PC-3 (cell line): ENCODE data around the gene SLC25A29. TPM values are rescaled to one million over a fixed set of nuclear protein-coding genes. Genes with fewer than 3 reads are reported as not detected.

ENCODE experiments used
- ATAC-seq: fragments of 200-7000 bp; cut with Tn5 transposase; 2 replicates; pipeline ENCODE4 v1.9.1; 2020; ENCODE audit warnings: mild to moderate bottlenecking, moderate library complexity
- BruUV-seq: library from RNA; stranded (reverse); fragments of 400-500 nt; replicated peaks from 2 replicates; lab custom pipeline; 2021; lab: Mats Ljungman, UMichigan
- CTCF ChIA-PET: fragments of 300-600 bp; sonication (Branson Sonifier 250); formaldehyde crosslinking; loops from one replicate; lab custom pipeline; 2022; ENCODE audit warnings: antibody characterized with exemption; lab: Charles Lee
- POLR2A ChIA-PET: fragments of 300-600 bp; sonication (Branson Sonifier 250); formaldehyde crosslinking; loops from one replicate; lab custom pipeline; 2022; ENCODE audit warnings: antibody characterized with exemption; ENCODE audit not compliant: unreplicated experiment; lab: Charles Lee
- DNase-seq: peaks from one replicate; pipeline ENCODE4 v3.0.0-alpha.2; 2015
- H2AFZ ChIP-seq: fragments of 300-600 bp; sonication (generic); 2 replicates; pipeline ENCODE4 v1.6.0; 2016; ENCODE audit warnings: antibody characterized with exemption, low read length
- H3F3A ChIP-seq: fragments of 300-600 bp; sonication (generic); one replicate; pipeline ENCODE4 v1.6.0; 2017; ENCODE audit warnings: antibody characterized with exemption, low read length, control low read depth, mild to moderate bottlenecking; ENCODE audit not compliant: unreplicated experiment
- H3K27ac ChIP-seq: fragments of 300-600 bp; sonication (generic); 2 replicates; pipeline ENCODE4 v1.5.1; 2016; ENCODE audit warnings: mild to moderate bottlenecking, low read length
- H3K27me3 ChIP-seq: fragments of 300-600 bp; sonication (generic); 2 replicates; pipeline ENCODE4 v1.6.1; 2016; ENCODE audit warnings: low read length, mixed read lengths
- H3K36me3 ChIP-seq: fragments of 300-600 bp; sonication (generic); 2 replicates; pipeline ENCODE4 v1.6.1; 2016; ENCODE audit warnings: low read depth, mixed run types, low read length, mixed read lengths
- H3K4me1 ChIP-seq: fragments of 300-600 bp; sonication (generic); 2 replicates; pipeline ENCODE4 v1.5.1; 2016; ENCODE audit warnings: low read length; ENCODE audit not compliant: insufficient read depth
- H3K4me2 ChIP-seq: fragments of 300-600 bp; sonication (generic); 2 replicates; pipeline ENCODE4 v1.6.0; 2016; ENCODE audit warnings: low read length
- H3K4me3 ChIP-seq: fragments of 300-600 bp; sonication (generic); 2 replicates; pipeline ENCODE4 v1.5.1; 2016; ENCODE audit warnings: mild to moderate bottlenecking, low read length, mixed read lengths
- H3K79me2 ChIP-seq: fragments of 300-600 bp; sonication (generic); 2 replicates; pipeline ENCODE4 v1.6.1; 2017; ENCODE audit warnings: low read length, mixed read lengths
- H3K9ac ChIP-seq: fragments of 300-600 bp; sonication (generic); 2 replicates; pipeline ENCODE4 v1.6.0; 2016; ENCODE audit warnings: mild to moderate bottlenecking, low read length
- H3K9me2 ChIP-seq: fragments of 300-600 bp; sonication (generic); replicated peaks from 2 replicates; pipeline ENCODE4 v1.6.1; 2016; ENCODE audit warnings: mixed run types, low read length, mixed read lengths
- H3K9me3 ChIP-seq: fragments of 300-600 bp; sonication (generic); 2 replicates; pipeline ENCODE4 v1.6.1; 2016; ENCODE audit warnings: low read length, mixed read lengths
- H4K20me1 ChIP-seq: fragments of 300-600 bp; sonication (generic); 2 replicates; pipeline ENCODE4 v1.6.1; 2016; ENCODE audit warnings: low read length, mixed read lengths
- CTCF ChIP-seq: fragments of 300-600 bp; sonication (generic); conservative IDR thresholded peaks from 2 replicates; pipeline ENCODE4 v1.5.1; 2017; ENCODE audit warnings: antibody characterized with exemption, low read depth, mild to moderate bottlenecking, low read length
- EZH2 ChIP-seq: fragments of 300-600 bp; sonication (generic); IDR thresholded peaks from one replicate; pipeline ENCODE4 v1.6.1; 2017; ENCODE audit warnings: antibody characterized with exemption, mild to moderate bottlenecking, low read length; ENCODE audit not compliant: unreplicated experiment
- EZH2phosphoT487 ChIP-seq: fragments of 300-600 bp; sonication (generic); IDR thresholded peaks from 2 replicates; pipeline ENCODE4 v1.6.1; 2018; ENCODE audit warnings: mild to moderate bottlenecking, antibody characterized with exemption, low read length, borderline replicate concordance
- intact Hi-C: fragments of 100-400 bp; cut with micrococcal nuclease; formaldehyde crosslinking; loops from 2 replicates; pipeline ENCODE4 v1.9.0; 2023
- total RNA-seq: library from RNA; depleted of rRNA; stranded (reverse); fragments of >200 nt; gene quantifications from 2 replicates; pipeline ENCODE4 v1.2.3, GENCODE V29; 2014

SLC25A29 gene
- total RNA-seq, 1 experiment from 2014 or later: 53.9 TPM

GRCh38 chr14:100279133-100279532 lies 27.1 kb downstream of the SLC25A29 start:
- ChIA-PET POLR2A (no interaction called here), CTCF (interaction anchor here (0.6 to 0.7 kb wide), 2 partner anchors 33 to 38 kb away, joined by 3 to 4 read pairs; no protein-coding TSS in a partner anchor)
- Histone ChIP-seq H3K9me2 (no peaks in the 10 kb centered on the region), H3K36me3 (peaks cover 29% of the 10 kb centered on the region; the same call in 1 of the 2 replicates), H3K79me2 (peaks cover 74% of the 10 kb centered on the region), H3K4me2 (no peak overlapping the region), H3K27ac (no peak overlapping the region), H3K4me1 (no peaks in the 10 kb centered on the region), H4K20me1 (peaks cover 29% of the 10 kb centered on the region; the same call in 1 of the 2 replicates), H3K9me3 (no peaks in the 10 kb centered on the region), H3K27me3 (no peaks in the 10 kb centered on the region), H3K9ac (no peak overlapping the region), H2AFZ (no peak overlapping the region), H3F3A (peaks cover 4% of the 10 kb centered on the region), H3K4me3 (no peak overlapping the region)
- no TSS peak for BruUV-seq
- DNase-seq (no peak), ATAC-seq (no peak)
- intact Hi-C loops: no loop called here
- TF ChIP-seq CTCF (no peak), EZH2phosphoT487 (no peak), EZH2 (no peak)

DNA sequence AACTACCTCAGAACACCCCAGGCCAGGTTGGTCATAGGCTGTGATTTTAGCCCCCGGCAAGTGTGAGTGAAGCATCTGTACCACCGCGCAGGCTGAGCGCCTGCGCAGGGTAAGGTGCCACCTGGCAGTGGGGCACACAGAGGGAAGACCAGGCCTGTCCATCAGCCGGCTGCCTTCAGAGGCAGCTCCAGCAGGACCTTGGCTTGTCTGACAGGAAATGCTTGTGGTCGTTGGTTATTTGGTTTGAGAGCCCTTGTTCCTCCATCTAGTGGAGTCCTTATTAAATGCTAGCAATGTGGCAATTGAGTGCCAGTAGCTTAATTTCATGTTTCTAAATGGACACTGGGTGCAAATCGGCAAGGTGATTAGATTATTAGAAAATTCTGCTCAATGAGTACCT lies 27.5 kb downstream of the SLC25A29 start:
- Histone ChIP-seq H3K27me3 (no peaks in the 10 kb centered on the region), H3K9me3 (no peaks in the 10 kb centered on the region), H2AFZ (no peak overlapping the region), H3K4me3 (no peak overlapping the region), H4K20me1 (peaks cover 33% of the 10 kb centered on the region; the same call in 1 of the 2 replicates), H3K9me2 (no peaks in the 10 kb centered on the region), H3K9ac (no peak overlapping the region), H3K36me3 (peaks cover 30% of the 10 kb centered on the region; the same call in 1 of the 2 replicates), H3K4me1 (no peaks in the 10 kb centered on the region), H3K79me2 (peaks cover 79% of the 10 kb centered on the region), H3F3A (peaks cover 4% of the 10 kb centered on the region), H3K27ac (no peak overlapping the region), H3K4me2 (no peak overlapping the region)
- CTCF ChIA-PET: interaction anchor here (0.6 to 0.7 kb wide), 2 partner anchors 32 to 38 kb away, joined by 3 to 4 read pairs; no protein-coding TSS in a partner anchor
- no TSS peak for BruUV-seq
- intact Hi-C loops: no loop called here
- TF ChIP-seq EZH2 (no peak), EZH2phosphoT487 (no peak), CTCF (no peak)
- POLR2A ChIA-PET: no interaction called here
- ATAC-seq (peak; percentile 64), DNase-seq (peak; percentile 27)

DNA sequence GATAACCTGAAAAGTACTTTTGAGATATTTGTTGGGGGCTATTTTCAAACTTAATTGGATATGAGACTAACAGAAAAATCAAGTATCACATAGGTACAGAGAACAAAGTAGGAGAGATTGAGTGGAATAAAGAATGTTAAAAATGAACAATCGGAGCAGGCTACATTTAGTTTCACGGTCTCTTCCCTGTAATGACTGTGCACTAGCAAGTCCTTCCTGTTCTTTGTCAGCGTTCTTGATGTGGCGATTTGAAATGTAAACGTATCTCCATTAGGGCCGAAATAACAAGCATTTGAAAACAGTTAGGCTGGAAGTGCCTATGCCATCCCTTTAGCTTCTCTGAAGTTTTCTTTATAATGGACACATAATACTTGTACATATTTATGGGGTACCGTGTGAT lies 31.0 kb downstream of the SLC25A29 start:
- Histone ChIP-seq H3K4me3 (no peak overlapping the region), H2AFZ (no peak overlapping the region), H3K27ac (no peak overlapping the region), H3K79me2 (peaks cover 97% of the 10 kb centered on the region), H3K9ac (no peak overlapping the region), H3K9me3 (no peaks in the 10 kb centered on the region), H3K4me2 (no peak overlapping the region), H4K20me1 (peaks cover 41% of the 10 kb centered on the region; the same call in 1 of the 2 replicates), H3K36me3 (peaks cover 30% of the 10 kb centered on the region; the same call in 1 of the 2 replicates), H3K9me2 (no peaks in the 10 kb centered on the region), H3K4me1 (no peaks in the 10 kb centered on the region), H3F3A (peaks cover 3% of the 10 kb centered on the region), H3K27me3 (no peaks in the 10 kb centered on the region)
- POLR2A ChIA-PET: no interaction called here
- TF ChIP-seq CTCF: no peak
- TF ChIP-seq EZH2: no peak
- TF ChIP-seq EZH2phosphoT487: no peak
- ATAC-seq: no peak
- no TSS peak for BruUV-seq
- DNase-seq: no peak
- intact Hi-C loops: no loop called here
- CTCF ChIA-PET: no interaction called here
